Hematopoietic multipotent progenitor cell treated with erythropoietin and hydrocortisone succinate and interleukin-3 and kit ligand, for 17 days (in vitro differentiated cells): ENCODE results near the gene NFKBIZ.
"Not testable (repeated sequence)": the region's sequence is repeated elsewhere in the genome, so short reads cannot be mapped to it uniquely, and the experiment has no call there.

Experiments
- DNase-seq: peaks from one replicate; pipeline ENCODE4 v3.0.0-alpha.2; 2015; ENCODE audit warnings: low spot score

Gene NFKBIZ

GRCh38 chr3:101876142-101876541 lies 26.8 kb downstream of the NFKBIZ start:
- no peak for DNase-seq

GRCh38 chr3:101878589-101878988 lies 29.3 kb downstream of the NFKBIZ start:
- DNase-seq: no peak

- DNase-seq: no peak
Observed at GRCh38 chr3:101879102-101879501, 29.8 kb downstream of the NFKBIZ start.

GRCh38 chr3:101879623-101880284 lies 30.4 kb downstream of the NFKBIZ start:
- no peak for DNase-seq

GRCh38 chr3:101884776-101885175 lies 35.5 kb downstream of the NFKBIZ start:
- no peak for DNase-seq

GRCh38 chr3:101885584-101885983 lies 36.3 kb downstream of the NFKBIZ start:
- not testable (repeated sequence) for DNase-seq

- DNase-seq: no peak
Observed at GRCh38 chr3:101886626-101887025, 37.3 kb downstream of the NFKBIZ start.

GRCh38 chr3:101888653-101889052 lies 39.3 kb downstream of the NFKBIZ start:
- no peak for DNase-seq

- no peak for DNase-seq
Observed at GRCh38 chr3:101890716-101891115, 41.4 kb downstream of the NFKBIZ start.

GRCh38 chr3:101892648-101893047 lies 43.3 kb downstream of the NFKBIZ start:
- DNase-seq: no peak

- no peak for DNase-seq
Observed at GRCh38 chr3:101896083-101896757, 46.9 kb downstream of the NFKBIZ start.

GRCh38 chr3:101897013-101897412 lies 47.7 kb downstream of the NFKBIZ start:
- no peak for DNase-seq

- no peak for DNase-seq
Observed at GRCh38 chr3:101898039-101898438, 48.7 kb downstream of the NFKBIZ start.

- DNase-seq: no peak
Observed at GRCh38 chr3:101898752-101899169, 49.4 kb downstream of the NFKBIZ start.

- no peak for DNase-seq
Observed at GRCh38 chr3:101900316-101900715, 51.0 kb downstream of the NFKBIZ start.

- no peak for DNase-seq
Observed at GRCh38 chr3:101900736-101901135, 51.4 kb downstream of the NFKBIZ start.

- DNase-seq: no peak
Observed at GRCh38 chr3:101902041-101902440, 52.7 kb downstream of the NFKBIZ start.

GRCh38 chr3:101903451-101903871 lies 54.1 kb downstream of the NFKBIZ start:
- no peak for DNase-seq

- DNase-seq: not testable (repeated sequence)
Observed at GRCh38 chr3:101905573-101905972, 56.3 kb downstream of the NFKBIZ start.
